SK-N-SH treated with all-trans-retinoic acid at 6 μM for 48 hours (cell line): ENCODE measurements around the gene ASIC4.

Experiments
- ATAC-seq: fragments of 200-7000 bp; cut with Tn5 transposase; 3 replicates; pipeline ENCODE4 v1.9.1; 2020; ENCODE audit warnings: mild to moderate bottlenecking, moderate library complexity
- ARNTL ChIP-seq: fragments of 450-650 bp; formaldehyde crosslinking; IDR thresholded peaks from 2 replicates; pipeline ENCODE4 v1.5.0; 2020; ENCODE audit warnings: low read depth, mild to moderate bottlenecking, moderate library complexity, borderline replicate concordance
- BACH2 ChIP-seq: fragments of 250-450 bp; sonication (Bioruptor Pico); IDR thresholded peaks from 2 replicates; pipeline ENCODE4 v1.9.0; 2021; ENCODE audit warnings: mild to moderate bottlenecking, borderline replicate concordance
- CREB5 ChIP-seq: fragments of 250-450 bp; sonication (Bioruptor Pico); IDR thresholded peaks from 2 replicates; pipeline ENCODE4 v1.5.1; 2020; ENCODE audit warnings: low read depth, mild to moderate bottlenecking, moderate library complexity
- CSDC2 ChIP-seq: fragments of 250-450 bp; sonication (Bioruptor Pico); IDR thresholded peaks from 2 replicates; pipeline ENCODE4 v1.5.0; 2020; ENCODE audit warnings: mild to moderate bottlenecking, moderate library complexity
- CSRNP3 ChIP-seq: fragments of 250-450 bp; sonication (Bioruptor Pico); IDR thresholded peaks from 2 replicates; pipeline ENCODE4 v1.5.1; 2021; ENCODE audit warnings: mild to moderate bottlenecking, moderate library complexity
- ESRRG ChIP-seq: fragments of 250-450 bp; sonication (Bioruptor Pico); IDR thresholded peaks from 2 replicates; pipeline ENCODE4 v1.6.1; 2021; ENCODE audit warnings: mild to moderate bottlenecking
- GLIS3 ChIP-seq: fragments of 250-450 bp; sonication (Bioruptor Pico); IDR thresholded peaks from 2 replicates; pipeline ENCODE4 v1.5.0; 2020; ENCODE audit warnings: mild to moderate bottlenecking, moderate library complexity
- OSR1 ChIP-seq: fragments of 250-450 bp; sonication (Bioruptor Pico); IDR thresholded peaks from 2 replicates; pipeline ENCODE4 v1.8.0; 2022; ENCODE audit warnings: moderate library complexity, mild to moderate bottlenecking, inconsistent platforms
- PATZ1 ChIP-seq: fragments of 250-450 bp; sonication (Bioruptor Pico); IDR thresholded peaks from 2 replicates; pipeline ENCODE4 v1.8.0; 2020; ENCODE audit warnings: mild to moderate bottlenecking, moderate library complexity, borderline replicate concordance
- POU6F1 ChIP-seq: fragments of 250-450 bp; sonication (Bioruptor Pico); IDR thresholded peaks from 2 replicates; pipeline ENCODE4 v1.8.0; 2021; ENCODE audit warnings: low read depth, mild to moderate bottlenecking, moderate library complexity, borderline replicate concordance
- PPARA ChIP-seq: fragments of 250-450 bp; sonication (Bioruptor Pico); IDR thresholded peaks from 2 replicates; pipeline ENCODE4 v1.5.0; 2020; ENCODE audit warnings: mild to moderate bottlenecking, borderline replicate concordance
- RARB ChIP-seq: fragments of 250-450 bp; sonication (Bioruptor Pico); IDR thresholded peaks from 2 replicates; pipeline ENCODE4 v1.8.0; 2021; ENCODE audit warnings: mild to moderate bottlenecking, moderate library complexity
- SNAI2 ChIP-seq: fragments of 250-450 bp; sonication (Bioruptor Pico); IDR thresholded peaks from 2 replicates; pipeline ENCODE4 v1.5.0; 2020; ENCODE audit warnings: mild to moderate bottlenecking, moderate library complexity
- TCF4 ChIP-seq: fragments of 250-450 bp; sonication (Bioruptor Pico); IDR thresholded peaks from 2 replicates; pipeline ENCODE4 v1.8.0; 2021; ENCODE audit warnings: mild to moderate bottlenecking, moderate library complexity, borderline replicate concordance
- TOX ChIP-seq: fragments of 250-450 bp; sonication (Bioruptor Pico); IDR thresholded peaks from 2 replicates; pipeline ENCODE4 v1.8.0; 2021; ENCODE audit warnings: mild to moderate bottlenecking, moderate library complexity, borderline replicate concordance
- TSHZ2 ChIP-seq: fragments of 250-450 bp; sonication (Bioruptor Pico); IDR thresholded peaks from 2 replicates; pipeline ENCODE4 v1.5.0; 2020; ENCODE audit warnings: mild to moderate bottlenecking, moderate library complexity
- ZC3H10 ChIP-seq: fragments of 250-450 bp; sonication (Bioruptor Pico); IDR thresholded peaks from 2 replicates; pipeline ENCODE4 v1.5.1; 2021; ENCODE audit warnings: mild to moderate bottlenecking, moderate library complexity
- ZFP3 ChIP-seq: fragments of 250-450 bp; sonication (Bioruptor Pico); IDR thresholded peaks from 2 replicates; pipeline ENCODE4 v1.5.0; 2020; ENCODE audit warnings: mild to moderate bottlenecking, moderate library complexity
- ZFP30 ChIP-seq: fragments of 450-650 bp; formaldehyde crosslinking; IDR thresholded peaks from 2 replicates; pipeline ENCODE4 v1.5.0; 2022; ENCODE audit warnings: mild to moderate bottlenecking, moderate library complexity
- ZNF565 ChIP-seq: fragments of 450-650 bp; formaldehyde crosslinking; conservative IDR thresholded peaks from 2 replicates; pipeline ENCODE4 v1.5.0; 2020; ENCODE audit warnings: low read depth, mild to moderate bottlenecking, moderate library complexity
- ZNF70 ChIP-seq: fragments of 450-650 bp; formaldehyde crosslinking; IDR thresholded peaks from 2 replicates; pipeline ENCODE4 v1.5.0; 2020; ENCODE audit warnings: mild to moderate bottlenecking, moderate library complexity
- ZNF8 ChIP-seq: fragments of 450-650 bp; formaldehyde crosslinking; IDR thresholded peaks from 2 replicates; pipeline ENCODE4 v1.5.0; 2020; ENCODE audit warnings: mild to moderate bottlenecking, moderate library complexity

The ASIC4 gene

GRCh38 chr2:219514836-219515235 is 554 bp downstream of the ASIC4 start:
- peak; percentile 1; the same call in 1 of the 3 replicates for ATAC-seq
- no peak for TF ChIP-seq ZFP3 (CRISPR knock-in tag)
- TF ChIP-seq BACH2, result no peak
- TF ChIP-seq SNAI2 (CRISPR knock-in tag), result no peak
- no peak for TF ChIP-seq ARNTL
- no peak for TF ChIP-seq ZFP30 (CRISPR knock-in tag)
- no peak for TF ChIP-seq RARB (CRISPR knock-in tag)
- TF ChIP-seq ZC3H10, result no peak
- TF ChIP-seq PPARA, result no peak
- no peak for TF ChIP-seq POU6F1 (CRISPR knock-in tag)
- TF ChIP-seq TOX (CRISPR knock-in tag), result no peak
- no peak for TF ChIP-seq TCF4
- TF ChIP-seq ZNF8, result no peak
- no peak for TF ChIP-seq OSR1 (CRISPR knock-in tag)
- no peak for TF ChIP-seq CSDC2 (CRISPR knock-in tag)
- TF ChIP-seq GLIS3 (CRISPR knock-in tag), result no peak
- TF ChIP-seq ZNF70, result no peak
- no peak for TF ChIP-seq PATZ1 (CRISPR knock-in tag)
- no peak for TF ChIP-seq ESRRG (CRISPR knock-in tag)

- ATAC-seq, result no peak
- TF ChIP-seq ZNF8 (no peak), POU6F1 (CRISPR knock-in tag) (no peak), ZC3H10 (no peak), ZNF565 (no peak), ZNF70 (no peak), GLIS3 (CRISPR knock-in tag) (no peak), OSR1 (CRISPR knock-in tag) (no peak), TSHZ2 (CRISPR knock-in tag) (no peak), ESRRG (CRISPR knock-in tag) (no peak)
Observed at GRCh38 chr2:219515874-219516629, 1.8 kb downstream of the ASIC4 start.

GRCh38 chr2:219516888-219517287 is 2.6 kb downstream of the ASIC4 start:
- ATAC-seq, result no peak
- TF ChIP-seq CREB5 (CRISPR knock-in tag) (no peak), ZC3H10 (no peak), TSHZ2 (CRISPR knock-in tag) (no peak), ESRRG (CRISPR knock-in tag) (no peak), ZNF565 (no peak), ZFP3 (CRISPR knock-in tag) (no peak), CSRNP3 (no peak), RARB (CRISPR knock-in tag) (no peak), SNAI2 (CRISPR knock-in tag) (no peak), ARNTL (no peak), CSDC2 (CRISPR knock-in tag) (no peak)
